Thyroid gland (tissue), 4 donors: ENCODE measurements around the gene NADK2. TPM values are rescaled to one million over a fixed set of nuclear protein-coding genes. Genes with fewer than 3 reads are reported as not detected.

Source experiments
- DNase-seq, 2 donors: peaks; one replicate each; pipeline ENCODE4 v3.0.0-alpha.2; 2019
- H3K27ac ChIP-seq, 3 donors: fragments of 200-600 bp; sonication (generic); 1 replicate in 2 of 3; 2 replicates in 1 of 3; pipeline ENCODE4 v1.5.1; 2016 to 2019; ENCODE audit warnings: mild to moderate bottlenecking in 1 of 3, moderate library complexity in 1 of 3
- H3K27me3 ChIP-seq: fragments of 200-600 bp; sonication (generic); one replicate; pipeline ENCODE4 v1.5.1; 2019
- H3K36me3 ChIP-seq, 2 donors: fragments of 200-600 bp; sonication (generic); one replicate each; pipeline ENCODE4 v1.5.1; 2016 to 2019
- H3K4me1 ChIP-seq, 2 donors: fragments of 200-600 bp; sonication (generic); one replicate each; pipeline ENCODE4 v1.5.1; 2017 to 2019
- H3K4me3 ChIP-seq, 3 donors: fragments of 200-600 bp; sonication (generic); replicated peaks in 1 of 3; 1 replicate in 2 of 3; 2 replicates in 1 of 3; pipeline ENCODE4 v1.5.1; 2016; ENCODE audit warnings: mild to moderate bottlenecking in 1 of 3
- H3K9me3 ChIP-seq: fragments of 200-600 bp; sonication (generic); one replicate; pipeline ENCODE4 v1.5.1; 2017
- CTCF ChIP-seq, 6 experiments: fragments of 200-600 bp in 3 of 6; fragments of 450-650 bp in 3 of 6; sonication (generic) in 3 of 6; IDR thresholded peaks; one replicate each; pipeline ENCODE4 v1.5.1; 2016 to 2019; ENCODE audit warnings: antibody characterized with exemption in 6 of 6, mild to moderate bottlenecking in 2 of 6, inconsistent platforms in 1 of 6, moderate library complexity in 1 of 6
- POLR2A ChIP-seq, 2 donors: fragments of 450-650 bp; IDR thresholded peaks; one replicate each; pipeline ENCODE4 v1.6.1; 2017; ENCODE audit warnings: antibody characterized with exemption in 2 of 2, mild to moderate bottlenecking in 2 of 2, moderate library complexity in 1 of 2
- WGBS, 2 donors: methylation state at CpG; one replicate each; pipeline ENCODE4 v1.1.5; 2017; 5-methylcytosine and 5-hydroxymethylcytosine counted together
- intact Hi-C: fragments of 100-400 bp; cut with DNase I; formaldehyde crosslinking; loops from one replicate; pipeline ENCODE4 v1.15.1; 2023
- total RNA-seq, 4 donors: library from RNA; depleted of rRNA; stranded (reverse); fragments of >200 nt; gene quantifications; one replicate each; pipeline ENCODE4 v1.2.3, GENCODE V29; 2016

The NADK2 gene
- total RNA-seq, 4 donors from 2014 or later: 28.8 to 47.2 (median 44.4) TPM

- no peaks in the 10 kb centered on the region for H3K9me3 ChIP-seq
- no peaks in the 10 kb centered on the region for H3K27me3 ChIP-seq
- peaks cover 14 to 27% of the 10 kb centered on the region in 2 donors for H3K4me1 ChIP-seq
- TF ChIP-seq POLR2A (IDR thresholded peaks at IDR 0.05) (no peak), CTCF (IDR thresholded peaks at IDR 0.05) (no peak)
- H3K27ac ChIP-seq: peak overlapping the region; percentile 70 to 90 (median 76)
- DNase-seq: no peak
- no peaks in the 10 kb centered on the region for H3K36me3 ChIP-seq
- 70 to 71% methylated on average over 4 of the region's 4 CpGs for WGBS, 2 donors
- intact Hi-C loops: no loop called here
- H3K4me3 ChIP-seq: no peak overlapping the region
These were observed 11.8 kb upstream of the NADK2 start for GRCh38 chr5:36253575-36253974.

- TF ChIP-seq POLR2A (IDR thresholded peaks at IDR 0.05): peak in 1 of 2 donors; percentile 48
- peak in 1 of 6 experiments; percentile 44 for TF ChIP-seq CTCF (IDR thresholded peaks at IDR 0.05)
- Histone ChIP-seq H3K4me1 (peaks cover 14 to 27% of the 10 kb centered on the region in 2 donors), H3K36me3 (no peaks in the 10 kb centered on the region), H3K27me3 (no peaks in the 10 kb centered on the region), H3K9me3 (no peaks in the 10 kb centered on the region), H3K4me3 (no peak overlapping the region), H3K27ac (peak overlapping the region; percentile 70 to 90 (median 76))
- WGBS, 2 donors: 58 to 60% methylated on average over 3 of the region's 3 CpGs
- peak in 1 of 2 donors; percentile 31 for DNase-seq
- intact Hi-C loops: no loop called here
These were observed 11.1 kb upstream of the NADK2 start for GRCh38 chr5:36252722-36253365.

- no peaks in the 10 kb centered on the region for H3K27me3 ChIP-seq
- no peaks in the 10 kb centered on the region for H3K36me3 ChIP-seq
- peak overlapping the region in 1 of 3 donors; percentile 90 for H3K27ac ChIP-seq
- no peak overlapping the region for H3K4me3 ChIP-seq
- no peak for TF ChIP-seq CTCF (IDR thresholded peaks at IDR 0.05)
- TF ChIP-seq POLR2A (IDR thresholded peaks at IDR 0.05): no peak
- DNase-seq: no peak
- H3K4me1 ChIP-seq: peaks cover 14 to 27% of the 10 kb centered on the region in 2 donors
- WGBS, 2 donors: 95 to 96% methylated on average over 3 of the region's 3 CpGs
- H3K9me3 ChIP-seq: no peaks in the 10 kb centered on the region
- intact Hi-C loops: no loop called here
These were observed 9.5 kb upstream of the NADK2 start for GRCh38 chr5:36251218-36251617.

- 88 to 90% methylated on average over 4 of the region's 4 CpGs for WGBS, 2 donors
- H3K4me3 ChIP-seq: no peak overlapping the region
- intact Hi-C loops: no loop called here
- no peak for DNase-seq
- H3K4me1 ChIP-seq: peaks cover 14 to 27% of the 10 kb centered on the region in 2 donors
- no peaks in the 10 kb centered on the region for H3K9me3 ChIP-seq
- no peaks in the 10 kb centered on the region for H3K36me3 ChIP-seq
- H3K27ac ChIP-seq: no peak overlapping the region
- no peaks in the 10 kb centered on the region for H3K27me3 ChIP-seq
- no peak for TF ChIP-seq POLR2A (IDR thresholded peaks at IDR 0.05)
- TF ChIP-seq CTCF (IDR thresholded peaks at IDR 0.05): no peak
These were observed 8.7 kb upstream of the NADK2 start for GRCh38 chr5:36250427-36250826.

- Histone ChIP-seq H3K9me3 (no peaks in the 10 kb centered on the region), H3K4me3 (no peak overlapping the region), H3K4me1 (peaks cover 5 to 11% of the 10 kb centered on the region in 2 donors), H3K27me3 (no peaks in the 10 kb centered on the region), H3K36me3 (no peaks in the 10 kb centered on the region), H3K27ac (no peak overlapping the region)
- 94 to 97% methylated on average over 10 of the region's 10 CpGs for WGBS, 2 donors
- TF ChIP-seq POLR2A (IDR thresholded peaks at IDR 0.05) (no peak), CTCF (IDR thresholded peaks at IDR 0.05) (no peak)
- intact Hi-C loops: loop anchor here (10.0 kb wide), 1 partner anchor 59 kb away; the partner anchor contains the start of gene RANBP3L
- no peak for DNase-seq
These were observed 4.5 kb upstream of the NADK2 start for GRCh38 chr5:36246036-36246800.
